HG02763 (cell line): Measurements from ENCODE around the gene CTU2.

Experiments used
- ATAC-seq: cut with Tn5 transposase; IDR thresholded peaks from one replicate; pipeline ENCODE4 v1.9.1; 2021; ENCODE audit warnings: mild to moderate bottlenecking, moderate library complexity; ENCODE audit not compliant: unreplicated experiment

CTU2 gene

GRCh38 chr16:88759976-88760350, 53.7 kb downstream of the CTU2 start:
- no peak for ATAC-seq

GRCh38 chr16:88760424-88761142, 54.3 kb downstream of the CTU2 start:
- ATAC-seq: no peak

GRCh38 chr16:88761143-88761534, 54.8 kb downstream of the CTU2 start:
- ATAC-seq: no peak

- ATAC-seq: no peak
Measured at GRCh38 chr16:88761830-88762229, 55.5 kb downstream of the CTU2 start.

- no peak for ATAC-seq
Measured at GRCh38 chr16:88762258-88762870, 56.1 kb downstream of the CTU2 start.

GRCh38 chr16:88762941-88763340, 56.6 kb downstream of the CTU2 start:
- ATAC-seq: no peak

- ATAC-seq: no peak
Measured at GRCh38 chr16:88763502-88764053, 57.3 kb downstream of the CTU2 start.

GRCh38 chr16:88764080-88764479, 57.8 kb downstream of the CTU2 start:
- no peak for ATAC-seq

GRCh38 chr16:88764913-88765349, 58.6 kb downstream of the CTU2 start:
- ATAC-seq: no peak
